ENCODE results near the gene ANKIB1.

DNA sequence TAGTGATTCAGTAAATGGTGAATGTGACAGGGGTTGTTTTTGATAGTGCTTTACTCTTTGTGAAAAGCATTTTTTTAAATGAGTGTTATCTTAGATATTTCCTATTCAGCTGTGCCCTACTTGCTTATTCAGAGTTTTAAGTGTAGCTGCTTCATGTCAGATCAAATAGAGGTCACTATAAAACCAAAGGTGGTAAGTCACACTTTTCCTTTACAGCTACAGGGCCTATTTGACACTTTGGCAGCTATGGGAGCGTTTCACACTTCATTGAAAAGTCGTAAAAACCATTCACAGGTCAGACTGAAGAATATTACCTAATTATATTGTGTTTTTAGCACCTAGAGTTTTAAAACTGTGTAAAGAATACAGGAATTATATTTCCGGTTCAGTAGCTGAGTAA, 67.3 kb downstream of the ANKIB1 start:
- TF ChIP-seq ZEB2 (tag by site-specific recombination; IDR thresholded peaks at IDR 0.05) (no peak), ZNF324 (tag by site-specific recombination; IDR thresholded peaks at IDR 0.05) (no peak)

Measured in HEK293 (cell line).